Psoas muscle (tissue), 8 donors: ENCODE measurements around the gene TMEM128. TPM values are rescaled to one million over a fixed set of nuclear protein-coding genes. Genes with fewer than 3 reads are reported as not detected.

ENCODE experiments used
- ATAC-seq, 4 donors: fragments of 200-7000 bp; cut with Tn5 transposase; one replicate each; pipeline ENCODE4 v1.9.1; 2020; ENCODE audit warnings: moderate library complexity in 3 of 4, mild to moderate bottlenecking in 2 of 4
- DNase-seq, 2 donors: peaks; one replicate each; pipeline ENCODE4 v3.0.0-alpha.2; 2020
- H3K27ac ChIP-seq: fragments of 200-600 bp; one replicate; pipeline ENCODE4 v1.8.0; 2022
- H3K27me3 ChIP-seq, 3 donors: fragments of 200-600 bp in 1 of 3; one replicate each; pipeline versions ENCODE4 v1.6.1 to v1.8.0; 2013 to 2022; ENCODE audit warnings: low read length in 2 of 3, mild to moderate bottlenecking in 2 of 3, moderate library complexity in 1 of 3; ENCODE audit not compliant: insufficient read depth in 3 of 3
- H3K36me3 ChIP-seq, 2 donors: fragments of 200-600 bp in 1 of 2; one replicate each; pipeline versions ENCODE4 v1.6.1 to v1.8.0; 2013 to 2022; ENCODE audit warnings: low read depth in 1 of 2, mild to moderate bottlenecking in 1 of 2, moderate library complexity in 1 of 2; ENCODE audit not compliant: insufficient read depth in 1 of 2
- H3K4me1 ChIP-seq: fragments of 200-600 bp; one replicate; pipeline ENCODE4 v1.8.0; 2022
- H3K4me3 ChIP-seq: fragments of 200-600 bp; one replicate; pipeline ENCODE4 v1.8.0; 2022; ENCODE audit warnings: mild to moderate bottlenecking
- H3K9me3 ChIP-seq: fragments of 200-600 bp; one replicate; pipeline ENCODE4 v1.8.0; 2022
- WGBS, 3 donors: extraction: QIAGEN DNeasy Blood & Tissue Kit; methylation state at CpG; one replicate each; pipeline versions ENCODE4 v1.1.6 to v1.1.7; 2013; 5-methylcytosine and 5-hydroxymethylcytosine counted together
- intact Hi-C, 2 donors: fragments of 100-400 bp; cut with DNase I; formaldehyde crosslinking; loops; one replicate each; pipeline versions ENCODE4 v1.11.0 to v1.14.2; 2022
- polyA plus RNA-seq, 3 donors: library from polyadenylated mRNA; stranded (reverse); fragments of 200-250 nt; gene quantifications; one replicate each; pipeline ENCODE4 v1.2.3, GENCODE V29; 2013
- total RNA-seq, 4 donors: library from RNA; stranded (reverse); fragmentation: NEBNext Ultra II Directional in 2 of 4; extraction: Animal tissue kit (Norgen Biotek cat#: 25700) in 2 of 4; gene quantifications; one replicate each; pipeline versions ENCODE4 v1.2.1 to v1.2.4, GENCODE V29; 2021 to 2023
- TF ChIP-seq, protein P1 (sequence below): fragments of 200-600 bp; IDR thresholded peaks from one replicate; pipeline ENCODE4 v1.8.0; 2022; ENCODE audit warnings: antibody characterized with exemption
- donor health status: healthy with polysubstance abuse.
- donor health status: DM: no; HTN: no; CAD: no; lungs with moderate emphysema.
- donor health status: Bipolar disorder and iron deficiency.
- donor health status: healthy.
- donor health status: DM: yes; HTN: yes; CAD: no.
- donor health status: DM: no; HTN: no; CAD: no.
- donor health status: DM: no; HTN: no; CAD: no.
- donor health status: DM: yes; HTN: yes; CAD: no.

The TMEM128 gene
- total and polyA plus RNA-seq, 7 donors, result 5.5 to 7.8 (median 7.0) TPM

DNA sequence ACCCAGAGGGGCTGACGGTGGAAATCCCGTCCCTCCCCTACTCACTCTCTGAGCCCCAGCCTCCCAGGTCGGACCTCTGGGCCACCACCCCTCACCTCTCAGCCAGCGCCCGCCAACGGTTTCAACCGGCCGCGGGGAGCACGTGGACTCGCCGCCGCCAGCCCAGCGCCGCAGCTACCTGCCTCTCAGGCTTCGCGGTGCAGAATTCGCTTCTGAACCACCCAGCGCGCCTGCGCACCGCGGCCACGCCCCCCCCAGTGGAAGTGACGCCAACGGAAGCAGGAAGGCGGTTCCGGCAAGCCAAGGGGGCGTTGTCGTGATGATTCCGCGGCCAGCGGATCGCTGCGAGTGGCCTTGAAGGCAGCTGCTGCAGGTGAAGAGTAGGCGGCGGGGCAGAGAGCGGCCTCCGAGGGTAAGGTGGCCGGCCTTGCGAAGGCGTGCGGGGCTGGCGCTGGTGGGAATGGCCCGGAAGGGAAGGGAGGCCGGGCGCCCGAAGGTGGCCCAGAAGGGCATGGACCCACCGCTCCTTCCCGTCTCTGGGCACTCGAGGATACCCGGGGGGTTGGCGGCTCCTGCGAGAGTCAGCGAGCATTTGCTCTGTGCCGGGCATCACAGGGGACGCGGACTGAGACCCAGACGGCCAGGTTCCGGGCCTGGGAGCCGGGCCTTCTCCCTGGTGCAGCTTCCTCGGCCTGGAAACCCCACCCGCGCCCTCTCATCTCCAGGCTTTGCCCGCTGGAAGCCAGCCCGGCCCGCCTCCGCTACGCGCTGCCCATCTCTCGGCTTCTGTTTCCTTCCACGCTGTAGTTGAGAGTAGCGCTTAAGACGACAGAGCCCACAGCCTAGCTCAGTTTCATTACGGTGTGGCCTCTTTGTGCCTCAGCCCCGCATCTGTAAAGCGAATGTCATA is 42.2 kb upstream of the TMEM128 start, which contains the start of the genes LYAR and ZBTB49:
TSS of gene LYAR (minus strand) at position 214 of the 910 bp plus-strand sequence. CDS start 6,412 bp downstream, outside the sequence.
TSS of gene ZBTB49 (plus strand) at position 311 of the 910 bp plus-strand sequence. CDS start 9,695 bp downstream, outside the sequence.
- WGBS, 3 donors, result 0 to 1% (median 0%) methylated on average over 67 to 77 of the region's 77 CpGs
- Histone ChIP-seq H3K4me1 (peaks cover 41% of the 10 kb centered on the region), H3K36me3 (peaks cover 0 to 16% of the 10 kb centered on the region in 2 donors), H3K4me3 (peak within 1 kb of the TSS; percentile 93), H3K27me3 (no peaks in the 10 kb centered on the region), H3K9me3 (no peaks in the 10 kb centered on the region), H3K27ac (peak within 1 kb of the TSS; percentile 91)
- DNase-seq (peak; percentile 93 to 97), ATAC-seq (peak; percentile 93 to 97 (median 96))
- TF ChIP-seq, protein P1, sequence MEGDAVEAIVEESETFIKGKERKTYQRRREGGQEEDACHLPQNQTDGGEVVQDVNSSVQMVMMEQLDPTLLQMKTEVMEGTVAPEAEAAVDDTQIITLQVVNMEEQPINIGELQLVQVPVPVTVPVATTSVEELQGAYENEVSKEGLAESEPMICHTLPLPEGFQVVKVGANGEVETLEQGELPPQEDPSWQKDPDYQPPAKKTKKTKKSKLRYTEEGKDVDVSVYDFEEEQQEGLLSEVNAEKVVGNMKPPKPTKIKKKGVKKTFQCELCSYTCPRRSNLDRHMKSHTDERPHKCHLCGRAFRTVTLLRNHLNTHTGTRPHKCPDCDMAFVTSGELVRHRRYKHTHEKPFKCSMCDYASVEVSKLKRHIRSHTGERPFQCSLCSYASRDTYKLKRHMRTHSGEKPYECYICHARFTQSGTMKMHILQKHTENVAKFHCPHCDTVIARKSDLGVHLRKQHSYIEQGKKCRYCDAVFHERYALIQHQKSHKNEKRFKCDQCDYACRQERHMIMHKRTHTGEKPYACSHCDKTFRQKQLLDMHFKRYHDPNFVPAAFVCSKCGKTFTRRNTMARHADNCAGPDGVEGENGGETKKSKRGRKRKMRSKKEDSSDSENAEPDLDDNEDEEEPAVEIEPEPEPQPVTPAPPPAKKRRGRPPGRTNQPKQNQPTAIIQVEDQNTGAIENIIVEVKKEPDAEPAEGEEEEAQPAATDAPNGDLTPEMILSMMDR, result no peak
- intact Hi-C loops, result loop anchor here (5.0 kb wide), 1 partner anchor 43 kb away; the partner anchor contains the start of gene TMEM128 (in 2 of the 2)

DNA sequence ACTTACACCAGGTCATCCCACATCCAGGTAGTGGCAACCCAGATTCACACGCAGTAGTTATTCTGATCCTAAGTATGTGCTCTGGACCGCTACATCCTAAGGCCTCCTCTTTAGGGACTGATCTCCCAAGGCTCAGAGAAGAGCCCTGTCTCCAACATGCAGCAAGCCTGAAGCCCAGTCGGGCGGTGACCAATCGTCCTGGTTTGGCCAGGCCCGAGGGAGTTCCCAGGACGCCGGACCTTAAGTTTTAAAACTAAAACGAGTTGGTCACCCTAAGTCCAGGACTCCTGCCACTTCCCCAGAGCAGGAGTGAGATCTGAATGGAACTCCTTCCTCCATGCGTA is 41.5 kb upstream of the TMEM128 start:
- intact Hi-C loops, result loop anchor here (5.0 kb wide), 1 partner anchor 42 kb away; the partner anchor contains the start of gene TMEM128 (in 2 of the 2)
- Histone ChIP-seq H3K9me3 (no peaks in the 10 kb centered on the region), H3K27me3 (no peaks in the 10 kb centered on the region), H3K36me3 (peaks cover 0 to 22% of the 10 kb centered on the region in 2 donors), H3K27ac (peak overlapping the region; percentile 91), H3K4me3 (peak overlapping the region; percentile 93), H3K4me1 (peaks cover 46% of the 10 kb centered on the region)
- WGBS, 3 donors, result 0 to 1% (median 0%) methylated on average over 10 of the region's 10 CpGs
- TF ChIP-seq, protein P1, result no peak
- peak in 2 of 4 donors; percentile 0 to 1 for ATAC-seq
- DNase-seq, result no peak

DNA sequence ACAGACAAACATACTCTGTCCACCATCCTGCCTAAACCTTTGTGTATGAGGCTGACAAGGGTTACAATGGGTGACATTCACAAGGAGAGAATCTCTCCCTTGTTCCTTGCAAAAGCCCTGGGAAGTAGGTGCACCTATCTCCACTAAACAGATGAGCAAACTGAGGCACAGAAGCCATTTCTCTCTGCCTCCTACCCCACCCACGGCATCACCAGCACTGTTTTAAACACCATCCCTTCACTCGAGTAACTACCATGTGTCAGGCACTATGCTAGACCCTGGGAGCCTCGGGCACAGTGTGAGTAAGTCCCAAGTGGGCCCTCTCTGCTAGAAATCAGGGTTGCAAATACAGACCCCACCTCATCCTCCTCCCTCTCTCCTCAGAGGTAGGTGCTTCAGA is 41.0 kb upstream of the TMEM128 start:
- no peak for ATAC-seq
- intact Hi-C loops, result loop anchor here (5.0 kb wide), 1 partner anchor 42 kb away; the partner anchor contains the start of gene TMEM128 (in 2 of the 2)
- H3K36me3 ChIP-seq, result peaks cover 0 to 28% of the 10 kb centered on the region in 2 donors
- H3K4me1 ChIP-seq, result peaks cover 46% of the 10 kb centered on the region
- peak overlapping the region; percentile 93 for H3K4me3 ChIP-seq
- no peak for DNase-seq
- WGBS, 3 donors, result 27 to 41% (median 29%) methylated on average over 3 of the region's 3 CpGs
- no peaks in the 10 kb centered on the region for H3K27me3 ChIP-seq
- peak overlapping the region; percentile 91 for H3K27ac ChIP-seq
- TF ChIP-seq, protein P1, result no peak
- H3K9me3 ChIP-seq, result no peaks in the 10 kb centered on the region

DNA sequence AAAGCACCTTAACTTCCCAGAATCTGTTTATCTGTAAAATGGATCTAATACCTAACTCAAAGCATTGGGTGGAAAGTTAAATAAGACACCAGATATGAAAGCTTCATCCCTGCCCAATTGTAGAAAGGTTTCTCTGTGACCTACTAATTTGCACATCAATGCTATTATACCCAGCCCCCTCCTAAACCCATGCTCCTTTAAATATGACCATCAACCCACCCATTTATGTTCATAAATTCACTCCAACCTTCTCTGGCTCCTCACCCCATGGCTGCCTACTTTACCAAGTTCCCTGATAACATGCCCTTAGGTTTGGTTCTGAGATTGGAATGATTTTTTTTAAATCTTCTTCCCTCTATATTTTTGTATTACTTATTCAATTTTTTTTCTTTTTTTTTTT is 40.1 kb upstream of the TMEM128 start:
- Histone ChIP-seq H3K4me3 (no peak overlapping the region), H3K9me3 (no peaks in the 10 kb centered on the region), H3K27ac (no peak overlapping the region), H3K4me1 (peaks cover 36% of the 10 kb centered on the region), H3K27me3 (no peaks in the 10 kb centered on the region), H3K36me3 (peaks cover 0 to 35% of the 10 kb centered on the region in 2 donors)
- ATAC-seq (no peak), DNase-seq (no peak)
- intact Hi-C loops, result loop anchor here (5.0 kb wide), 1 partner anchor 41 kb away; the partner anchor contains the start of gene TMEM128 (in 2 of the 2)
- TF ChIP-seq, protein P1, result no peak
